ENCODE data around the gene CAMSAP1.

Gene CAMSAP1

GRCh38 chr9:135828656-135829055, 78.7 kb downstream of the CAMSAP1 start:
- no peak for DNase-seq (ENCODE audit: low spot score)

GRCh38 chr9:135827866-135828580, 79.3 kb downstream of the CAMSAP1 start:
- DNase-seq (ENCODE audit: low spot score): no peak

- DNase-seq (ENCODE audit: low spot score): no peak
These were observed 80.0 kb downstream of the CAMSAP1 start for GRCh38 chr9:135827301-135827700.

GRCh38 chr9:135826188-135826545, 81.2 kb downstream of the CAMSAP1 start:
- DNase-seq (ENCODE audit: low spot score): no peak

GRCh38 chr9:135825435-135826187, 81.7 kb downstream of the CAMSAP1 start:
- DNase-seq (ENCODE audit: low spot score): no peak

GRCh38 chr9:135823036-135823435, 84.3 kb downstream of the CAMSAP1 start:
- no peak for DNase-seq (ENCODE audit: low spot score)

DNA sequence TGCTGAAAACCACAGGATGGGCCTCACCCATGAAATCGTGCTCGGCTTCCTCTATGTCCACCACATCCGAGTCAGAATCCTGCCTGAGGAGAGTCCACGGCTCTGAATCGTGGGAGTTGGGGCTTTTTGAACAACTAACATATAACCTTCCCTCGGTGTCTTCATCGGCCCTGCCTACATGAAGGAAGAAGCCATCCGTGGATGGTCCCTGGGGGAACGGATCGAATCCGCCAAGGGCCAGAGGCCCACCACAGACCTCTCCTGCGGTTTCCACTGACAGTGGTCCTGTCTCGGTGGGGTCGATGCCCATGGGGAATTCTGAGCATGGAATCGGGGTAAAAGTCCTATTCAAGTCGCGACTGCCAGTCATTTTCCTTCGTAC, 85.0 kb downstream of the CAMSAP1 start:
- DNase-seq (ENCODE audit: low spot score): no peak

- no peak for DNase-seq (ENCODE audit: low spot score)
These were observed 85.5 kb downstream of the CAMSAP1 start for GRCh38 chr9:135821733-135822373.

DNA sequence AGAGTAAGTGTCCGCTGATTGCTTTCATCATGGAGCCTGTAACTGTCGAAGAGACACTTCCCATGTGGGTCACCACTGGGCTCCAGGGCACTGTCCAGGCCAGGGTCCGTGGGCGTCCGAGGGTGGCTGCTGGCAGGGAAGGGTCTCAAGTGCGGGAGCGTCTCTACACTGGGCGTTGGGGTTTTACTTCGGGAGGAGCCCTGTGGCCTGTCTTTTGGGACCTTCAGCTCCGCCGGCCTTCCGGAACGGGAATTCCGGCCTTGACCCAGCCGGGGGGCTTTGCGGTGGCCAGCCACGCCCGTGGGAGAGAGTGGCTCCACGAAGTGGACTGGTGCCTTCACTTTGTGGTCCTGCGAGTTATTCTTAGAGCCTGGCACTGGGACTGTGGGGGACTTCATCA, 86.2 kb downstream of the CAMSAP1 start:
- no peak for DNase-seq (ENCODE audit: low spot score)

DNA sequence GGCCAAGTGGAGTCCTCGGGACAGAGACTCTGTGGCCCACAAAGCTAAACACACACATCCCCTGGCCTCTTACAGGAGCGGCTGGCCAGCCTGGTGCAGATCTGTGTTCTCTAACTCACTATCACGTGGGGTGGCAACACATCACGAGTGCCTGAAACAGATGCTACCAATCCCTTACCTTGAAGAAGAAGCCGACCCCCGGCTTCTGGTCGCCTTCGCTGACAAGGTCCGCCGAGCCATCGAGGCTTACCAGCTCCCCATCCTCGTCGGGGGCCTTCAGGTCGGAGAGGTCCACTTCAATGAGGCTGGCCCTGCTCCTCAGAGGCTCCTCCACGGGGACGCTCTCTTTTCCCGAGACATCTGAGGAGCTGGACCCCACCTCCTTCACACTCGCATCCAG, 86.7 kb downstream of the CAMSAP1 start:
- DNase-seq (ENCODE audit: low spot score): no peak

DNA sequence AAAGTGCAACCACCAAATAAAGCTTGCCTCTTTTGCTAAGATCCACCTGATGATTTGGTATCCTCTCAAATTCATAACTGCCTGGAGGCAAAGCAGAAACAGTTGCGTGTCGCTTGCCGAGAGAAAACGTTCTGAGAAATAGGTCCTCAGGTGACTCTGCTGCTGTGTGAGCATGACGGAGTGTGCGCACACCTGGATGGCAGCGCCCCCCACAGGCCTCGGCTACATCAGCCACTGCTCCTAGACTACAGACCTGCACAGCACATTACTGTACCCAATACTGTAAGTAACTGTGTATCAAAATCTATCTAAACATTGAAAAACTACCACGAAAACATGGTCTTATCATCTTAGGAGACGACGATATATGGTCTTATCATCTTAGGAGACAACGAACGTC, 87.4 kb downstream of the CAMSAP1 start:
- DNase-seq (ENCODE audit: low spot score): no peak

GRCh38 chr9:135818718-135819475, 88.4 kb downstream of the CAMSAP1 start:
- no peak for DNase-seq (ENCODE audit: low spot score)

DNA sequence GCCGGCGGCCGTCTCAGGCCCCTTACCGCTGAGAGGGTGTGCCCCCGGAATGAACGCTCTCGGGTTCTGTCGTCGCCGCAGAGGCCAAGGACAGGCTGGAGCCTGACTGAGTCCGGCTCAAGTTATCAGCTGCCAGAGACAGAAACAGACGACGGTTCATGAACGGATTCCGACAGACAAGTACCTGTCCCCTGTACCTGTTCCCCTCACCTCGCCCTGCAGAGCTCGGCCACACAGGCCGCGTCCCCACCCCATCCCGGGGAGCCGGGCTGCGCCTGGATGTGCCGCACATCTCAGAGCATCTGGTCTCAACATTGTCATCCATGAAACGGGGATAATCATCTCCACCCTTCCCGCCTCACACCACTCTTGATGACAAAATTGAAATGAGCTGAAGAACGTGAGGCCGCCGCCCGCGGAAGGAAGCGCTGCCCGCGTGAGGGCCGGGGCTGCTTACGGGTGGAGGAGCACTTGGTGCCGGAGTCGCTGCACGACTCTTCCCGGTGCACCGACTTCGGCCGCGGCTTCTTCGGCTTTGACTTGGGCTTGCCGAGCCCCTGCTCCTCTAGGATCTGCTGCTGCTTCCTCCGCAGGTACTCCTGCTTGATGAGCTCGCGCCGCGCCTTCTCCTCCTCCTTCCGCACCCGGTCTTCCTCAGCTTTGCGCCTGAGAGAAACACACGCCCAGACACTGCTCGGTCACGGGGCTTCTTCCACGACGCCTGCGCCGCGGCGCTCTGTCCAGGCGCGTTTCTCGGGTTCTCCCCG, 89.2 kb downstream of the CAMSAP1 start:
- no peak for DNase-seq (ENCODE audit: low spot score)

GRCh38 chr9:135816651-135816970, 90.7 kb downstream of the CAMSAP1 start:
- no peak for DNase-seq (ENCODE audit: low spot score)

GRCh38 chr9:135815830-135816650, 91.3 kb downstream of the CAMSAP1 start:
- DNase-seq (ENCODE audit: low spot score): no peak

DNA sequence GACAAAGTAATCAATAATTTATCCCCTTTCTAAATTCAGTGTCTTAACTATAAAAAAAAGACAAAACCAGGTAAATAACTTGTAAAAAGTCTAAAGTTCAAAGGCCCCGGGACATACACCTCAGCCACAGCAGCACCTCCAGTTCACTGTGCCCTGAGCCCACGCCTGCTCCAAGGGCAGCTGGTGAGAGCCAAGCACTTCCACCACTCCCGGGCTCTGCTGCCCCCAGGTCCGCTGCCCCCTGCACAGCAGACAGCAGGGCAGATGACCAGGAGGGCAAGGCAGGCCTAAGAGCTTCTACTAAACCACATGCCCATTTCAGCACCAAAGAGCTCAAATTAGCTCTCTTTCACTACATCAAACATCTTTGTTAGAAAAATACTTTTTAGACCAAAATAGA, 91.9 kb downstream of the CAMSAP1 start:
- no peak for DNase-seq (ENCODE audit: low spot score)

DNA sequence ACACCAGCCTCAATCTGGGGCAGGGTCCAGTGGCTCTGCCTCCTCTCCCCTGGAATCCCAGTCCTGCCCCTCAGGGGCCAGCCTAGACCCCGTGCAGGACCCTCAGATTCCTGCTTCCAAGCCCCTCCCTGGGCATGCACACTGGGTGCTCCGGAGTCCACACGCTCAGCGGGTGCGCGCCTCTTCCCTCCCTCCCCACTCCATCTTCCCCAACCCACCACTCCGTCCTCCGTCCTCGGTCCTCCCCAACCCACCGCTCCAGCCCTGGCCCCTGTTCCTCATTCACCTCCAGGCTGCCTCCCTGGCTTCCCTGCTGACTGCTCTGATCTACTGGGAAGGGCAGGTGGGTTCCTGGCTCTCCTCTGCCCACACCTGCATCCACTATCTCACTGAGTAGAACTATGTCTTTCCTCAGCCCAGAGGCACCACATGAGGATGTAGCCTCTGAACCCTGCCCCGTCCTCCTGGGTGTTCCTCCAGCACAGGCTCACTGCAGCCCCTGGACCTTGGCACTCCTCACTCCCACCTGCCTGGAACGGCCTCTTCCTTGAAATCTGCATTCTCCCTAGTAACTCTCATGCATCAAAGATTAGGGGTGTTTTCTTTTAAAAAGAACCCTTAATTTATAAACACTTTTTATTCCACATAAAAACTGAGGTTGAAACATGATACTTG, 92.8 kb downstream of the CAMSAP1 start:
- DNase-seq (ENCODE audit: low spot score): no peak

DNA sequence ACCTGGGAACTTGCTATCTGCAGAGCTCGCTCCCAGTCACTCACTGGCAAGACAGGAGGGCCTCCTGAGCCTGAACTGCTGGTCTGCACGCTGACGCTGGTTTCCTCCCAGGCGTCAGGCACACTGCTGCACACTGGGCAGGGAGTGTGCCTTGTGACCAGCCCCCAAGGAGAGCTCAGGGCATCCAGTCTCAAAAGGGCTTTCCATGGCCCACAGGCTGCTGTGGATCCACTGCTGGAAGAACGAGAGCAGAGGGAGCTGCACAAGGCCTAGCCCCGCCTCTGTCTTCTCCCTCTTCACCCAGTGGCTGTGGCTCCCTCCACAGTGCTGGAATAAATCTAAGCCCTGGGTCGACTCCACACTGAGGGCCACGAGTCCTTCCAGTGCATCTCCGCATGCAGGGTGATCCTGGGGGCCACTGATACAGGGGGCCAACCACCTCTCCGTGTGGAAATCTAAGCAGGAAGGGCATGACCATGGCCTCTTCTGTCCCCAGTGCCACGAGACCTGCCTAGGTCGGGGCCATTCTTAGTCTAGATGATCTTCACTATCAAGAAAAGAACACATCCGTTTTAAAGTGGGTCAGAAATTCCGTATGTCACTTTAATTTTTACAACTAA, 93.6 kb downstream of the CAMSAP1 start:
- DNase-seq (ENCODE audit: low spot score): no peak

DNA sequence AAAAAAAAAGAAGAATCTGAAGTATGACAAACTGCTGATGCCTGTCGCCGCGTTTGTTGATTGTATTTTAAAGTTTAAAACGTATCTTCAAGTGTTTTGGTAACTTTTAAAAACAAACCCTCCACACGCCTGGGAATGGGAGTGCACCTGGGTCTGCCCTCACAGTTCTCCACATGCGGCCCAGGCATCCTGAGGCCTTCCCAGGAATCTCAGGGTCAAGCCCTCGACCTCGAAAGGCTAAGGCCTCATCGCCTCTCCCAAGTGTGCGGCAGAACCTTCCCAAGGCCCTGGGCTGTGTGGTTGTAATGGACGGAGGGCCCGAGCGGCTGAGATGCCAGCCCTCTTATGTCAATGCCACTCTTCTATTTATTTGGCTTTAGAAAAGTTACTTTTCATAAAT, 94.4 kb downstream of the CAMSAP1 start:
- no peak for DNase-seq (ENCODE audit: low spot score)

DNA sequence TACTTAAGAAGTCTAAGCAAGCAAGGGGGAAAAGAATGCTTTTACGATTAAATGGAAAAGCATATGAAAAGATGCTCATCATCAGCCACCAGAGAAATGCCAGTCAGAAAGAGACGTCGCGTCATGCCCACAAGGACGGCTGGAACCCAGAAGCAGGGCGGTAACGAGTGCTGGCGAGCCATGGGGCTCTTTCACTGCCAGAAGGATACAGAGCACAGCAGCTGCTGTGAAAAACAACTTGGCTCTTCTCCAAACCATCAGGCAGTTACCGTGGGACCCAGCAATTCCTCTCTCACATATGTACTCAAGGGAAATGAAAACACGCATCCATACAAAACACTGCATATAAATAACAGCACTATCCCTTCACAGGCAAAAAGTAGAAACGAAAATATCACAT, 95.5 kb downstream of the CAMSAP1 start:
- no peak for DNase-seq (ENCODE audit: low spot score)
